Left ventricle myocardium inferior (tissue), 1 donor: ENCODE results near the gene APPL1. TPM values are rescaled to one million over a fixed set of nuclear protein-coding genes. Genes with fewer than 3 reads are reported as not detected.

Experiments
- DNase-seq: peaks from one replicate; pipeline ENCODE4 v3.0.0-alpha.2; 2020
- H3K27ac ChIP-seq: fragments of 200-600 bp; replicated peaks from 2 replicates; pipeline ENCODE4 v1.8.0; 2021
- H3K27me3 ChIP-seq: fragments of 200-600 bp; 2 replicates; pipeline ENCODE4 v1.8.0; 2021; ENCODE audit warnings: low read depth
- H3K36me3 ChIP-seq: fragments of 200-600 bp; 2 replicates; pipeline ENCODE4 v1.8.0; 2021
- H3K4me1 ChIP-seq: fragments of 200-600 bp; 2 replicates; pipeline ENCODE4 v1.8.0; 2021
- H3K4me3 ChIP-seq: fragments of 200-600 bp; 2 replicates; pipeline ENCODE4 v1.8.0; 2021; ENCODE audit warnings: mild to moderate bottlenecking, moderate library complexity
- H3K9me3 ChIP-seq: fragments of 200-600 bp; replicated peaks from 2 replicates; pipeline ENCODE4 v1.8.0; 2021
- CTCF ChIP-seq: fragments of 200-600 bp; IDR thresholded peaks from 2 replicates; pipeline ENCODE4 v1.8.0; 2021; ENCODE audit warnings: antibody characterized with exemption, mild to moderate bottlenecking, borderline replicate concordance
- intact Hi-C: fragments of 100-400 bp; cut with micrococcal nuclease; formaldehyde crosslinking; loops from one replicate; pipeline ENCODE4 v1.11.0; 2022
- total RNA-seq: library from RNA; stranded (reverse); fragmentation: NEBNext Ultra II Directional; extraction: Animal tissue kit (Norgen Biotek cat#: 25700); gene quantifications from one replicate; pipeline ENCODE4 v1.2.1, GENCODE V29; 2021
- donor health status: DM: no; HTN: yes; CAD: no; lungs with severe emphysema.

The APPL1 gene
- total RNA-seq, 1 donor from 2014 or later = 51.4 TPM

- Histone ChIP-seq H3K4me1 (peaks cover 37% of the 10 kb centered on the region), H3K27me3 (no peaks in the 10 kb centered on the region), H3K27ac (peak overlapping the region; percentile 96), H3K36me3 (no peaks in the 10 kb centered on the region), H3K4me3 (peak overlapping the region; percentile 80), H3K9me3 (no peaks in the 10 kb centered on the region)
- no peak for TF ChIP-seq CTCF
- DNase-seq = peak; percentile 43
- intact Hi-C loops = no loop called here
Measured at GRCh38 chr3:57227930-57228751, 612 bp downstream of the APPL1 start.

- DNase-seq = no peak
- peaks cover 50% of the 10 kb centered on the region for H3K4me1 ChIP-seq
- no peak overlapping the region for H3K4me3 ChIP-seq
- no peaks in the 10 kb centered on the region for H3K36me3 ChIP-seq
- H3K27me3 ChIP-seq = no peaks in the 10 kb centered on the region
- intact Hi-C loops = no loop called here
- H3K9me3 ChIP-seq = no peaks in the 10 kb centered on the region
- peak overlapping the region; percentile 96 for H3K27ac ChIP-seq
- no peak for TF ChIP-seq CTCF
Measured at GRCh38 chr3:57230006-57230405, 2.5 kb downstream of the APPL1 start.

GRCh38 chr3:57233799-57234198 is 6.3 kb downstream of the APPL1 start:
- TF ChIP-seq CTCF = no peak
- Histone ChIP-seq H3K9me3 (no peaks in the 10 kb centered on the region), H3K27me3 (no peaks in the 10 kb centered on the region), H3K4me1 (peaks cover 36% of the 10 kb centered on the region), H3K4me3 (no peak overlapping the region), H3K27ac (no peak overlapping the region), H3K36me3 (peaks cover 19% of the 10 kb centered on the region)
- DNase-seq = no peak
- intact Hi-C loops = no loop called here

GRCh38 chr3:57234613-57235575 is 7.4 kb downstream of the APPL1 start:
- Histone ChIP-seq H3K27ac (no peak overlapping the region), H3K4me1 (peaks cover 25% of the 10 kb centered on the region), H3K36me3 (peaks cover 30% of the 10 kb centered on the region), H3K9me3 (no peaks in the 10 kb centered on the region), H3K4me3 (no peak overlapping the region), H3K27me3 (no peaks in the 10 kb centered on the region)
- TF ChIP-seq CTCF = no peak
- DNase-seq = no peak
- intact Hi-C loops = no loop called here

- TF ChIP-seq CTCF = no peak
- Histone ChIP-seq H3K27ac (no peak overlapping the region), H3K4me1 (no peaks in the 10 kb centered on the region), H3K36me3 (peaks cover 97% of the 10 kb centered on the region), H3K27me3 (no peaks in the 10 kb centered on the region), H3K9me3 (no peaks in the 10 kb centered on the region), H3K4me3 (no peak overlapping the region)
- intact Hi-C loops = no loop called here
- no peak for DNase-seq
Measured at GRCh38 chr3:57244946-57245345, 17.4 kb downstream of the APPL1 start.
